DMS79 (cell line): ENCODE results near the gene GABRR3.

Experiments used
- DNase-seq: peaks from one replicate; lab custom pipeline; 2025; lab: John Stamatoyannopoulos, UW

GABRR3 gene

DNA sequence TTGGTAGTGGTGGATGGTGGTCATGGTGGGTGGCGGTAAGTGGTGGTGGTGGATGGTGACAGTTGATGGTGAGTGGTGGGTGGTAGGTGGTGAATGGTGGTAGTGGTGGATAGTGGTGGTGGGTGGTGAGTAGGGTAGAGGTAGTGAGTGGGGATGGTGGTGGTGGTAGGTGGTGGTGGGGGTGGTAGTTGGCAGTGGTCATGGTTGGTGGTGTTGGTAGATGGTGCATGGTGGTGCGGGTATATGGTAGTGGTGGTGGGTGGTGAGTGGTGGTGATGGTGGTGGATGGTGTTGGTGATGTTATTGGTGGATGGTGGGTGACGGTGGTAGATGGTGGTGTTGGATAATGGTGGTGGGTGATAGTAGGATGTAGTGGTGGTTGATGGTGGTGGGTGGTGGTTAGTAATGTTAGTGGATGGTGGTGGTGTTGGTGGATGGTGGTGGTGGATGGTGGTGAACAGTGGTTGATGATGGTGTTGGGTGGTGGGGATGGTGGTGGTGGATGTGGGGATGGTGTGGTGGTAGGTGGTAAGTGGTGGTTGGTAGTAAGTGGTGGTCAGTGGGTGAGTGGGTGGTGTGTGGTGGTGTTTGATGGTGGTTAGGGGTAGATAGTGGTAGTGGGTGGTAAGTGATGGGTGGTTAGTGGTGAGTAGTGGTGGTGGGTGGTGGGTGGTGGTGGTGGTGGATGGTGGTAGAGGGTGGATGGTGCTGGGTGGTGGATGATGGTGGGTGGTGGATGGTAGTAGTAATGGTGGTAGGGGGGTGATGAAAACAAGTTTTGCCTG, 46.1 kb downstream of the GABRR3 start:
- no peak for DNase-seq

DNA sequence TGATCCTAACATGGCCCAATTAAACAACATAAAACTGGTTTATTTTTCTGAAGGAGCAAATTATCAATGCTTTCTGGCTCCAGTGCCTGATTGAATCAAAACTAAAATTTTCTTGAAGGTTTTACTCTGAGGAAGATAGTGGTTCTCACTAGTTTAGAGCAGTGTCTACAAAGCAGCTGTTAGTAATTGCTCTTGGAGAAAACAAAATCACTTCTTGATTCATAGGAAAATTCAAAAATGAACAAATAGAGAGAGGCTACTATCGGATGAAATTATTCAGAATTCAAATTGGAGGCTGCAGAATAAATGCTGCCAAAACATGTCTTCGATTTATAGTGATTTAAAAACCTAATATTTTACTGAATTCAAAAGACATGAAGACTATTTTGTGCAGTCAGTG, 47.8 kb downstream of the GABRR3 start:
- no peak for DNase-seq

DNA sequence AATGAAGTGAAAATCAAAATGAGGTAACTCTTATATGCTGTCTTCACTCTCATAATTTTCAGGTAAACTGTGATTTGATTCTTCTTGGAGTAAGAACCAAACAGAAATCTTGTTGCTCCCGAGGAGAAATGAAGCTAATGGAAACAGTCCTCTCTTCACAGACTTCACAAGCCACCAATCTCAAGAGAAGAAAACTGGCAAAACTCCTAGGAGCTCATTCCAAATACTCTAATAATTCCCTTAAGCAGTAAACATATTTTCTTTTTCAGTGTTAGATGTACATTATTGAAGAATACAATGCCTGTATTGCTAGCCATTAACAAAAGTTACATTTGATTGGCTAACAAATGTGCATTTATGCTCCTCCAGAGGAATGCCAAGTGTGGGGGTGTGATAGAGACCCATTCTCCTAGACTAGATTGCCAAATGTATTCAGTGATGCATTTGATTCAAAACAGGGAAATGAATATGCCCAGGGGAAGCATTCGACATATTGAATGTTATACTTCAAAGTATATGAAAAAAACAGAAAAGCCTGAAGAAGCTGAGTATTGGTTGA, 51.1 kb downstream of the GABRR3 start:
- no peak for DNase-seq

DNA sequence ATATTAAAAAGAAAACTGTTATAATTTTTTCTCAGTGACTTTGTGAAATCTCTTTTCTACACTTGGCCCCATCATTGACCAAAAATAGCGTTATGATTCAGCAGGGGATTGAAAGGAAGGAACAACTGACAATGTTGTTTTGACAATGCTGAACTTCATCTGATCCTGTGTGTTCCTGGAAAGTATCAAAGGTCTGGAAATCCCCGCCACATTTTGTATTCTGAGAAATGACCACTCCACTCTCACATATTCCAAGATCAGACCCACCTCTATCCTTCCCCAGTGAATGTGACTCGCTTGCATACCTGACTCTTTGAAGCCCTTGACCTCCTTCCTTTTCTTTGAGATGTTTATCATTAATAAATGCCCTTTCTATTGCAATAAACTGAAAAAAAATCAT, 53.2 kb downstream of the GABRR3 start:
- DNase-seq: no peak

DNA sequence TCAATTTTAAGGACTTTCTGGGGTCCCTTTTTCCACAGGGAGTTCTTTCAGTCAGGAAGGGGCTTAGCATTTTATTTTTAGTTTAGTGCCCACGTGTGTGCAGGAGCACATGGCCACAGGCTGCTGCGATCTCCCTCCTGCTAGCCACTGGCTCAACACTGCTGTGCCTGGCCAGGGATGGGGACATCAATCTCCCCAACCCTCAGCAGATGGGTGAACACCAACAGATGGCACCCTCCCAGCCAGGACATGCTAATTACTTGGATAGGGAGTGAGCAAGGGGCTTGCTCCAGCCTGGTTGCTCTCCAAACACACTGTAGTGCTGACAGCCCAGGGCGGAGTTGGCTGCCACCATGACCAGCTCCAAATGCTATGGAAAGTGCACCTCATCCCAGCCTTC, 55.5 kb downstream of the GABRR3 start:
- DNase-seq: no peak

DNA sequence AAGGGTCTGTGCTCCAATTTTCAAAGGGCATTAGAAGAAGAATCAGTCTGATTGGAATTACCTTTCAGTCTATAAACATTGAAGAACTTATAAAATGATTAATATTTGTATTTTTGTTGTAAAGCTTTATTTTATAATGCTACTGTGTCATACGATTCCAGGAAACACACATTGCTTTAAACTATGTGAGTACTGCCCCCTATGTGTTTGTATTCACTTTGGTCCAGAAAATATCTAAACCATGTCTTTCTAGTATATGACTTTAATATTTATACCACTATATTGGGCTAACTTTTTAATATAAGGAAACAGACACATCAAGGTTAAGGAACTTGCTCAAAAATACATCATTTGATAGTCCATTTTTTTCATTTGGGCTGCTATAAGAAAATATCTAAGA, 59.6 kb downstream of the GABRR3 start:
- DNase-seq: no peak

DNA sequence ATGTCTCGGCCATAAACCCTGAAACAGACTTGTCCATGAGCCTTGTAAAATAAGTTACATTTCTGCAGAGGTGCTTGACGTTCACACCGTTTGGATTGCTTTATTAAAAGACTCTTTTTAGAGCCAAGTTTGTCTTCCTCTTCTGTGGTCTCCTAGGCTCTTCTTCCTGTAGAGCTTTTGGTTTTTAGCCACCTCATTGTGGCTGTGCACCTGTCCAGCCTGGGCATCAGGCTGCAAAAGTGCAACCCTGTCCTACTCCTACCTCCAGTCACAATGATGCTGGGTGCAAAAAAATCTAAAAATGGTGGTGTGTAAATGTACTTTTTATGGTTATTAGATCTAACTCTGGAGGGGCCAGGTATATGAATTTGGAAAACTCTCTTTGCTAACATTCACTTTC, 60.1 kb downstream of the GABRR3 start:
- no peak for DNase-seq

DNA sequence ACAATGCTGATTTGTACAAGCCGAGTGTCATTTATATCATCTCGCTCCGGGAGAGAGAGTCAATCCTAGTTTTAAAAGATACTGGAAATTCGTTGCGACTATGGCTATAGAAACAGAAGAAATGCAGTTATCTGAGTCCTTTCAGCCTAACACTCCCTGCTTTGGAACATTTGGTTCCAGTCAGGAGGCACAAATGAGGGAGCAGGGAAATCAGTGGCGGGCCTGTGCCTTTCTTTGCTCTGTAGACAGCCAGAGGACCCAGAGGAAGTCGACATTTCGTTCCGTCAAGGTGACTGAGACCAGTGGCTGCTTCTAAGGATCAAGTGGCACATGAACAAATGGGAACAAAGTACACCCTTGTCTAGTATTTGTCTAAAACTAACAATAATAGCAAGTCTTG, 62.1 kb downstream of the GABRR3 start:
- DNase-seq: no peak

DNA sequence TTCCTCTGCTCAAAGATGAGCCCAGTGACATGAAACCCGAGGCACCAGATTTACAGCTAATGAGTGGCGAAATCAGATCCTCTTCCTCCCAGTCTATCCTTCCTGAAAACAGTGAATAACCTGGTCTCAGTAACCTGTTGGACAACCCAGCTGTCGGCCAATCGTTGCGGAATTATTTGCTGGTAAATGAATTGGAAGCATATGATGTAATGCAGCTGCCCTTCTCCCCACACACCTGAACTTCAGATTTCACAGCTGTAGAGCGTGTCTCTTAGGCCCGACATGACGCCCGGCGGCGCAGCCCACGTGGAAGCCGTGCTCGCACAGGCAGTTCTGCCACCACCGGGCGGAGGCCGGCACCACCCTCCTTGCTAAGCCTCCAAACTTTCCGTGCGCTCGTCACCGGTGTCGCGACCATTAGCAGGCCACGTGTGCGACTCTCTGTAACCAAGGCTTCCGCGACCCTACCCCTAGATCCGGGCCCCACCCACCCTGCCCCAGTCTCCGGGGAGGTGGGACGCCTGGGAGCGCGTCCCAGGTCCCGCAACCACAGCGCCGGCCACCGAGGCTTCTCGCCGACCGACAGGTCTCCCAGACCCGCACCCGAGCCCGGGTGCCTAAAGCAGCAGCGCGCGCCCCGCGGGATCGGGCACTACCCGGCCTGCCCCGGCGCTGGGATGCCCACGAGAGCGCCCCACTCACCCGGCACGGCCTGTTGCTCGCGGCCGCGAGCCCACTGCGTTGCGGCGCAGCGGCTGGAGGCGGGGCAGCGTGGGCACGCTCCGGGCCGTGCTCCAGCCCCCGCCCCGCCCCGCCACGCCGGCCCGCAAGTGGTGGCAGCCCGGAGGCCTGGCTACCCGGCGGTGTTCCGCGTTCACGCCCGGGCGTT, 63.2 kb downstream of the GABRR3 start, which contains the start of gene RIOX2:
TSS of gene RIOX2 (minus strand) at position 753 of the 889 bp plus-strand sequence. CDS start 4,838 bp downstream, outside the sequence.
- DNase-seq: peak; percentile 57

DNA sequence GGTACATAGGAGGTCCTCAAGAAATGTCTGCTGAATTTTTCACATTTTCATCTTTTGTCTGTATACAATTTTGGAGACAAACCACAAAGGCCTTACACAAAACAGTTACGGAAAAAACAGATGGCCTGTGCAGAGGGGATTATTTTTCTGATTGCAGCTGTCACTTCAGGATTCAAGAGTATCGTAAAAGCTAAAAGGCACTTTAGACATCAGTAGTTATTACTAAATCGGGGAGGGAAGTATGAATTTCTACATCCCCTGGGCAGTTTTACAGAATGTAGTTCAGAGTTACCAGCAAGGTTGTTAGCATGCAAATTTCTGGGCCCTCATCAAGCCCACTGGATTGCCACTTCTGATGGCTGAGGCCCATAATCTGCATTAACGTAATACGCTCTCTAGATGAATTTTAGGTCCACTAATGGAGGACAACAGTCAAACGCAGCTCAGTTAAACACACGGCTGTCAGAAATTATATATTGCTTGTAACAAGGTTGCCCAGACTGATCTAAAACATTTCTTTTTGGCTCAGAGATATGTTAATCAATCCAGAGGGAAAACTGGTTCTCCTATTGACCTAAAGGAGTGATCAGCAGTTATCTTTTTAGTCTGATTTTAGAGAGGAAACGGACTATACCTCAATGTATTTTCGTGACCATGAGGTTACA, 64.0 kb downstream of the GABRR3 start:
- DNase-seq: peak; percentile 12

DNA sequence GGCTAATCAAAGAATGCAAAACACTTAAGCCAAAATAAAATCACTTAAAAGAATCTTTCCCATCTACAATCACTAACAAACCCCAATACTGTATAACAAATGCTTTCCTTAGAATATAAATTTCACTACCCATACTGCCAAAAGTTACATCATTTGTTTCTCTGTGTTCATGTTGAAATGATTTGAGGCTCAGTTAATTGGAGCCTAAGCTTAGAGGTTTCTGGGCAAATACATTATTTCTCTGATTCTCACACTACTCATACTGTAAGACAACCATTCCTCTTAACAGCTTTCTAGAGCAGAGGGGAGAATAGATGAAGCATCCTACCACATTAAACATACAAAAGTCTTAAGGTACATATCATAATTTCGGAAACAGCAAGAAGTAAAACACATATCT, 65.0 kb downstream of the GABRR3 start:
- DNase-seq: no peak

DNA sequence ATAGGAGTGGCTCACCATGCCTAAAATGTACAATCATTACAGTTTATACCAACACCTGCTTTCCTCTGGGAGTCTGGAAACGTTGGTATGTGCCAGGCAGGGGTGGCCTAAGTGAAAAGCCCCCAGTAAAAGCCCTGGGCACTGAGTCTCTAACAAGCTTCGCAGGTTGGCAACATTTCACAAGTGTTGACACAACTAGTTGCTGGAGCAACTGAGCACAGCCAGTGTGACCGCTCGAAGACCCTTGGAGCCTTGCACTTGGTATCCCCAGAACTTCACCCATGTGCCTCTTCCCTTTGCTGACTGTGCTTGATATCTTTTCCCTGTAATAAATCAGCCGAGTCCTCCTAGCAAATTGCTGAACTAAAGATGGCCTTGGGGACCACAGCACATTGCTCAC, 65.6 kb downstream of the GABRR3 start:
- no peak for DNase-seq

DNA sequence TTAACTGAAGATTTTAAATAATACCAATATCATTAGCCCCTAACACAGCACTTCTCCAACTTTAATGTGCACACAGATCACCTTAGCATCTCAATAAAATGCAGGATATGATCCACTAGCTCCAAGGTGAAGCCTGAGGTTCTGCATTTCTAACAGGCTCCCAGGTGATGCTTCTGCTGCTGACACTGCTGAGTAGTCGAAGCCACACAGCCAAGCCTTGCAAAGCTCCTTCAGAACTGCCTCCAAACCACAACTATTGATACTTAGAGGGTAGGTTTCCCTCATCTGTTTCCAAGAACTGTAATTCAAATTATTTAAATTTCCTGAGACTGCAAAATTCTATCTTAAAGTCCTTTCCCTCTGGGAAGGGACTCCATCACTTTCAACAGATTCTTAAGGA, 66.7 kb downstream of the GABRR3 start:
- no peak for DNase-seq

DNA sequence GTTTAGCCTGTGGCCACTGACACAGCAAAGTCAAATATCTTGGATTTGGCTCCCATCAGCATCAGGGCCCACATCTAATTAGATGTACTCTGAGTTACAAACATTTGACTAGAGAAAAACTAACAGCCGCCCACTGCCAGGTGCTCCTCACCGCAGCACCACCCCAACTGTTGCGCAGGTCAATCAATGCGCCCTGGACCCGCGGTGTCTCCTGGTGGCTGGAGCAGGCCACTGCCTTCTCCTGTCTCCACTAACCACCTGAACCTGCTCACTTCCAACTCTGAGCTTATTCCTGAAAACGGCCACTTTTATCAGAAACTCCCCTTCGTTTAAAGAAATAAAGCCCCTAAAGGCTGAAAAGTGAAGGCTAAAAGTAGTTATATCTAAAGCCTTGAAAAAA, 67.1 kb downstream of the GABRR3 start:
- no peak for DNase-seq

DNA sequence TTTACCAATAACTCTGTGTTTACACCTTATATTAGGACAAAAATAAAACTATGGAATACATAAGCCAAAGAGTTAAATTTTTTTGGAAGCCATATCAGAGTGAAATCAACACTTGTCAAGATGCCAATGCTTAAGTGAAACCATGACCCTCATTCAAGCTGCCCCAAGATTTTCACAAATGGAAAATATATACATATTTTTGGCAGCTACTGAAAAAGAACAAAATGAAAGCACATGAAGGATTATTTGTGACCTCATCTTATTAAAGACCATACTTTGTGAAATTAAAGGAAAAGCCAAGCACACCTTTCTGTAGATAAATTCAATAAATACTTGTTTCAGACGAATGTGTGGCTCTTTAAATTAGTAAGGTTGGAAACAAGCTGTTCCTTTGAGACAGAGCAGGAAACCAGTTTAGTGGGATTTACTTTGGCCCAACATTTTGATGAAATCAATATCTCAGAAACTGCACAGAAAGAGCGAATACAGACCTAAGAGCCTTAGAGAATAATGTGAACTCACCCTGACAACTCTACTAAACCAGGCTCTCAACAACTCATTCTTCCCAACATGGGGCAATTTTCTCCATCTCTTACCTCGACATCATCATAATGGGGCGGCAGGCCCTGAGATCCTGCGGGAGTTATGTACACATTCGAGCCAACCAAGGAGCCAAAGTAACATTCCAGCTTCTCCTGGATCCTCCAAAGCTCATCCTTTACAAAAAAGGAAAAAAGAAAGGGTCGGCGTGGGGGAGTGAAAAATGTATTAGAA, 73.9 kb downstream of the GABRR3 start:
- DNase-seq: no peak

DNA sequence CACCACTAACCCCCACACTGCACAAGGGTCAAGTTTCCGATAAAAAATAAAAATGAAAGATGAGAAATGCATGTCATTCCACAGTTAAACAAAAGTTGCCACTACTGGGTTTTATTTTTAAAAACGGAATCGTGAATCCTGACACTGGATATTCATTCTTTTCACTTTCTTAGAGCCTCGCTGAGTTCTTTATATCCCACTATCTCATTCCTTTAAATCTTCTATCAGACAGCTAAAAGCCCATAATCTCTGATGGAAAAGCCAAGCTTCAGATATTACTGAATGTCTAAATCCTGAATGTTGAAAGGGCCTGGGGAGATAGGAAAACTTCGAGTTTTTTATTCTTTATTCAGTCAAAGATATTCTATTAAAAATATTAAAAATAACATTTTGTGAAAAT, 74.6 kb downstream of the GABRR3 start:
- no peak for DNase-seq

DNA sequence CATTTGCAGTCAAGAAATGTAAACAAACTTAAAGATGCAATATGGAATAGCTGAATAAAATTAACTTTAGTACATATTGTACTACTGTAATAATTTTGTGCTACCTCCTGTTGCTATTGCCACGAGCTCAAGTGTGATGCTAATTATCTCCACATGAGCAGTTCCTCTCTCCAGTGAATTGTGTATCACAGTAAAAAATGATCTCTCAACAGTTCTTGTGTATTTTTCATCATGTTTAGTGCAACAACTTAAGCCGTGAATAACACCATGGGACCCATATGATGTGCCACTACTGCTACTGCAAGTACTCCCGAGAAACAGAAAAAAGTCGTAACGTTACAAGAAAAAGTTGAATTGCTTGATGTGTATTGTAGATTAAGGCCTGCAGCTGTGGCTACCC, 75.2 kb downstream of the GABRR3 start:
- DNase-seq: no peak

DNA sequence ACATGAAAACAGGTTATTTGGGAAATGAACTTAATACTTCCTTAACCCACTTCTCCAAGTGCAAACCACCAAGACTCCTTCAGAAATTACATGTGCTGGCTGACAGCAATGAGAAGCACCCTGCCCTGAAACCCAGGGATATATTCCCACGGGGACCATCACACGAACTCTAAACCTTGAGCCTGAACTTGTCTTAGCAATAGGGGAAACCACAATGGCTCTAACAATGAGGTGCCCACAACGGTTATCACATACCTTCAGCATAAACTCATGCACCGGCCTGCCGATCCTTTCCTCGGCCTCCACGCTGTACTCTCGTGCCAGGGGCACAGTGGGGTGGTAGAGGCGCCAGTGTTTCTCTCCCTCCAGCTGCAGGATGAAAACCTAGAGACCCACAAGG, 76.3 kb downstream of the GABRR3 start:
- DNase-seq: peak; percentile 38

DNA sequence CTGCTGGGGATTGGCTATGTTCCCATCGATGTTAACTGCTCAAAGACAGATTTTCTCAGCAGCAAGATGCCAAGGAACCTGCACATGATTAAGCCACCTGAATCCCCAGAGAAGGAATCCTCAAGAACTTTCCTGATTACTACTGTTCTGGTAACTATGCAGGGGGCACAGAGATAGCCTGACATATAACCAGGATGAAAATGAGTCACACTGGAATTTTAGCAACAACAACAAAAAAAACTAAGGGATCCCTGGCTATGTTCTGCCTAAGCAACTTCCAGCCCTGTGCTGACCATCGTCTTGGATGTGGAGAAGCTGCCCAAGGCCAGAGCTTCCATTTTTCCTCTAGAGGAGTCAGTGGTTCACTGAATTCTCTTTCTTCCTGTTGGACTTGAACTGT, 76.7 kb downstream of the GABRR3 start:
- DNase-seq: no peak

DNA sequence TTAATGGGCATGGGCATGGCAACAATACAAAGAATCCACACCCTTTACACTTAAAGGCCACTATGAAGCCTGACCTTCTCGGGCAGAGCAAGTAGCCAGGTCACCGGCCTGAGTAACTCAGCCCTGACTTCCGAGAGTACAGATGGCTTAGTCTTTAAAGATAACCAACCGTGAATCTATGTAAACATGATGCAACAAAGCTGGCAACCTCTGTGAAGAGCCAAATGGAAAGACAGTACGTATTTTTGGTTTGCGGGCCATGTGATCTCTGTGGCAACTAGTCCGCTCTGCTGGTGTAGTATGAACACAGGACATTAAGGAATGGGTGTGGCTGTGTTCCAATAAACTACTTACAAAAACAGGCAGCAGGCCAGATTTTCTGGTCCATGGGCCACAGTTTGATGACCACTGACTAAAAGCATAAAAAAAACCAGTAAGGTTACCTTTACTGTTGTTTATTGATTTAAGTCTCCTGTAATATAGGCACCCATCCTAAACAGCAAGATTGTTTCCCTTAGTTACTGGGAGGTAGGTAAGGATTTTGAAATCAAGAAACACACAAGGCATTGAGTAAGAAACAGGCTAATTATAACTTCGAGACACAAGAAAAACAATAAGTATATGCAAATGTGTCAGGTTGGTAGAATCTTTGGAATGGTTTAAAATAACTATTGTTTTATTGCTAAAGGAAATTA, 77.4 kb downstream of the GABRR3 start:
- DNase-seq: peak; percentile 7

DNA sequence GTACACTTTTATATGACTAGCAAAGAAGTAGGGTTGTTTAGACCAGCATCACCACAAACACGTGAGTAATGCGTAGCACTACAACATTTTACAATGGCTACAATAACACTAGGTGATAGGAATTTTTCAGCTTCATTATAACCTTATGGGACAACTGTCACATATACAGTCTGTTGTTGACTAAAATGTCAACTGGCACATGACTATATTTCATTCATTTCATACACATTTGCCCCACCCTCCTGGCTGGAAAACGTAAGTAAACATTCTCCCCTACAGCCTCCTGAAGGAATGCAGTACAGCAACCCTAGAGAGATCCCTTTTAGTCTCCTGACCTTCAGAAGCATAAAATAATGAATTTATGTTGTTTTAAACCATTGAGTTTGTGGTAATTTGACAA, 79.1 kb downstream of the GABRR3 start:
- no peak for DNase-seq
